ENCODE results near the gene RBFOX1.

Gene RBFOX1

DNA sequence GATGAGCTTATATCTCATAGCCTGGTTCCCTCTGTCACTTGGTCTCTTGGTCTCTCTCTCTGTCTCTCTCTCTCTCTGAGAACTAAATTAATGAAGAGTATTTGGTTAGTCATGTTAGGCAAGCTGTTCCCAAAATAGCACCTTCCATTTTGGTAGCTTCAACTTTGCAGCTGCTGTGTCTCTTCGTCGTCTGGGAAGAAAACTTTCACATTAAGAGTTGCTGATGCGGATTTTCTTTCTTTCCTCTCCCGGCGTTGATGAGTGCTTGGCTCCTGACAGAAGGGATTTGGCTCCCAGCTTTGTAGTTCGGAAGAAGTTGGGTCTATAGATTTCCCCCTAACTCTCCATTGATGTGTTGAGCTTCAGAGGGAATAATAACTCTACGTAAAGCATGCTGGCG lies at the start of gene RBFOX1:
TSS of gene RBFOX1 (plus strand) at position 235 of the 400 bp plus-strand sequence.
- no peak within 1 kb of the TSS for H2AFZ ChIP-seq (ENCODE audit: low read length)
- no peak within 1 kb of the TSS for H3K4me2 ChIP-seq (ENCODE audit: low read length)
- H3K27ac ChIP-seq (ENCODE audit: low read depth, low read length, poor library complexity, severe bottlenecking) = no peak within 1 kb of the TSS
- no peaks in the 10 kb centered on the region for H4K20me1 ChIP-seq (ENCODE audit: insufficient read depth, low read length)
- no peak within 1 kb of the TSS for H3K9ac ChIP-seq (ENCODE audit: low read length)
- H3K36me3 ChIP-seq (ENCODE audit: insufficient read depth, low read length) = no peaks in the 10 kb centered on the region
- H3K4me1 ChIP-seq (ENCODE audit: insufficient read depth, low read length, severe bottlenecking) = no peaks in the 10 kb centered on the region
- H3F3A ChIP-seq (ENCODE audit: insufficient read depth, low read length) = no peaks in the 10 kb centered on the region
- no peak for TF ChIP-seq EZH2 (IDR thresholded peaks at IDR 0.05; ENCODE audit: borderline replicate concordance, low read length)
- TF ChIP-seq, protein P1, sequence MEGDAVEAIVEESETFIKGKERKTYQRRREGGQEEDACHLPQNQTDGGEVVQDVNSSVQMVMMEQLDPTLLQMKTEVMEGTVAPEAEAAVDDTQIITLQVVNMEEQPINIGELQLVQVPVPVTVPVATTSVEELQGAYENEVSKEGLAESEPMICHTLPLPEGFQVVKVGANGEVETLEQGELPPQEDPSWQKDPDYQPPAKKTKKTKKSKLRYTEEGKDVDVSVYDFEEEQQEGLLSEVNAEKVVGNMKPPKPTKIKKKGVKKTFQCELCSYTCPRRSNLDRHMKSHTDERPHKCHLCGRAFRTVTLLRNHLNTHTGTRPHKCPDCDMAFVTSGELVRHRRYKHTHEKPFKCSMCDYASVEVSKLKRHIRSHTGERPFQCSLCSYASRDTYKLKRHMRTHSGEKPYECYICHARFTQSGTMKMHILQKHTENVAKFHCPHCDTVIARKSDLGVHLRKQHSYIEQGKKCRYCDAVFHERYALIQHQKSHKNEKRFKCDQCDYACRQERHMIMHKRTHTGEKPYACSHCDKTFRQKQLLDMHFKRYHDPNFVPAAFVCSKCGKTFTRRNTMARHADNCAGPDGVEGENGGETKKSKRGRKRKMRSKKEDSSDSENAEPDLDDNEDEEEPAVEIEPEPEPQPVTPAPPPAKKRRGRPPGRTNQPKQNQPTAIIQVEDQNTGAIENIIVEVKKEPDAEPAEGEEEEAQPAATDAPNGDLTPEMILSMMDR (IDR thresholded peaks at IDR 0.05; ENCODE audit: low read length) = no peak
- no peaks in the 10 kb centered on the region for H3K9me2 ChIP-seq (ENCODE audit: low read depth, low read length)
- H3K27me3 ChIP-seq (ENCODE audit: insufficient read depth, low read length) = no peaks in the 10 kb centered on the region
- H3K4me3 ChIP-seq (ENCODE audit: low read depth, low read length, poor library complexity, severe bottlenecking) = no peak within 1 kb of the TSS
- H3K9me3 ChIP-seq (ENCODE audit: low read length) = no peaks in the 10 kb centered on the region
- no peaks in the 10 kb centered on the region for H3K79me2 ChIP-seq (ENCODE audit: insufficient read depth, low read length)

DNA sequence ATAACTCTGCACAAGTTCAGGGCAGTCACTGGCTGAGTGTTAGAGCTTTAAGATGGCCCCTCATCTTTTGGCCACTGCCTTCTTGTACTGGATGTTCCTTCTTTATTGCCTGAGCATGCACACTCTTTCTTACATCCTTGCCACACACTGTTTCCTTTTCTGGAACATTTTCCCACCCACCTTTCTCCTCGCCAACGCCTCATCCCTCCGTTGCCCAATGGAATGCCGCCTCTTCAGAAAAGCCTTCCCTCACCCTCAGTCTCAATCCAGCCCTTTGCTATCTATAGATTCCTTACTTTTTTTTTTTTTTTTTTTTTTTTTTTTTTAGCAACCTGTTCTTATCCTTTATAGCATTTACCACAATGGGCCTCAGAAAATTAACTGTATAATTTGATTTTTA lies 47.9 kb upstream of the RBFOX1 start:
- TF ChIP-seq, protein P1 (IDR thresholded peaks at IDR 0.05; ENCODE audit: low read length) = no peak
- TF ChIP-seq EZH2 (IDR thresholded peaks at IDR 0.05; ENCODE audit: borderline replicate concordance, low read length) = no peak
- no peaks in the 10 kb centered on the region for H3F3A ChIP-seq (ENCODE audit: insufficient read depth, low read length)
- H3K9me3 ChIP-seq (ENCODE audit: low read length) = no peaks in the 10 kb centered on the region; the same call in 1 of the 2 replicates
- no peak overlapping the region for H3K9ac ChIP-seq (ENCODE audit: low read length)
- no peak overlapping the region for H2AFZ ChIP-seq (ENCODE audit: low read length)
- no peak overlapping the region for H3K4me3 ChIP-seq (ENCODE audit: low read depth, low read length, poor library complexity, severe bottlenecking)
- H3K4me1 ChIP-seq (ENCODE audit: insufficient read depth, low read length, severe bottlenecking) = no peaks in the 10 kb centered on the region
- no peaks in the 10 kb centered on the region for H3K36me3 ChIP-seq (ENCODE audit: insufficient read depth, low read length)
- no peaks in the 10 kb centered on the region for H3K9me2 ChIP-seq (ENCODE audit: low read depth, low read length)
- no peaks in the 10 kb centered on the region for H3K27me3 ChIP-seq (ENCODE audit: insufficient read depth, low read length)
- H3K79me2 ChIP-seq (ENCODE audit: insufficient read depth, low read length) = no peaks in the 10 kb centered on the region
- H3K27ac ChIP-seq (ENCODE audit: low read depth, low read length, poor library complexity, severe bottlenecking) = no peak overlapping the region
- no peaks in the 10 kb centered on the region for H4K20me1 ChIP-seq (ENCODE audit: insufficient read depth, low read length)
- H3K4me2 ChIP-seq (ENCODE audit: low read length) = no peak overlapping the region

DNA sequence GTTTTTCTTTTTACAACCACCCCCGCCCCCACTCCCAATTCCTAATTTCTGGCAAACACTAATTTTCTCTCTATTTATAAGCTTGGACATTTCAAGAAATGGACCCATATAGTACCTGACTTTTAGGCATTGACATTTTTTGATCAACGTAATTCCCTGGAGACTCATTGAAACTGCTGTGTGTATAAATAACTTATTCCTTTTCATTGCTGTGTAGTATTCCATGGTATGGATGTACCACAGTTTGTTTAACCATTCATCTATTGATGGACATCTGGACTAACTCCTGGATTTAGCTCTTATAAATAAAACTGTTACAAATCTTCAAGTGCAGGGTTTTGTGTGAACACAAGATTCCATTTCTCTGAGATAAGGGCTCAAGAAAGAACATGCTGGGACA lies 47.1 kb upstream of the RBFOX1 start:
- no peaks in the 10 kb centered on the region; the same call in 1 of the 2 replicates for H3K9me3 ChIP-seq (ENCODE audit: low read length)
- no peak overlapping the region for H3K4me2 ChIP-seq (ENCODE audit: low read length)
- H3K27ac ChIP-seq (ENCODE audit: low read depth, low read length, poor library complexity, severe bottlenecking) = no peak overlapping the region
- no peak for TF ChIP-seq EZH2 (IDR thresholded peaks at IDR 0.05; ENCODE audit: borderline replicate concordance, low read length)
- TF ChIP-seq, protein P1 (IDR thresholded peaks at IDR 0.05; ENCODE audit: low read length) = no peak
- H3K9ac ChIP-seq (ENCODE audit: low read length) = no peak overlapping the region
- no peaks in the 10 kb centered on the region for H3F3A ChIP-seq (ENCODE audit: insufficient read depth, low read length)
- no peaks in the 10 kb centered on the region for H3K27me3 ChIP-seq (ENCODE audit: insufficient read depth, low read length)
- H3K9me2 ChIP-seq (ENCODE audit: low read depth, low read length) = no peaks in the 10 kb centered on the region
- no peak overlapping the region for H3K4me3 ChIP-seq (ENCODE audit: low read depth, low read length, poor library complexity, severe bottlenecking)
- H3K4me1 ChIP-seq (ENCODE audit: insufficient read depth, low read length, severe bottlenecking) = no peaks in the 10 kb centered on the region
- H3K36me3 ChIP-seq (ENCODE audit: insufficient read depth, low read length) = no peaks in the 10 kb centered on the region
- H2AFZ ChIP-seq (ENCODE audit: low read length) = no peak overlapping the region
- no peaks in the 10 kb centered on the region for H3K79me2 ChIP-seq (ENCODE audit: insufficient read depth, low read length)
- no peaks in the 10 kb centered on the region for H4K20me1 ChIP-seq (ENCODE audit: insufficient read depth, low read length)

Measured in OCI-LY1 (cell line).